HEK293 (cell line): ENCODE measurements around the gene KRT5.

ENCODE experiments used
- ZNF792 ChIP-seq: fragments of 450-650 bp; formaldehyde crosslinking; IDR thresholded peaks from 2 replicates; pipeline ENCODE4 v1.5.1; 2016; ENCODE audit warnings: missing biosample characterization, missing genetic modification characterization
- TF ChIP-seq, protein P1 (sequence below): fragments of 450-650 bp; formaldehyde crosslinking; IDR thresholded peaks from 2 replicates; pipeline ENCODE4 v1.5.1; 2016; ENCODE audit warnings: missing biosample characterization, missing genetic modification characterization

DNA sequence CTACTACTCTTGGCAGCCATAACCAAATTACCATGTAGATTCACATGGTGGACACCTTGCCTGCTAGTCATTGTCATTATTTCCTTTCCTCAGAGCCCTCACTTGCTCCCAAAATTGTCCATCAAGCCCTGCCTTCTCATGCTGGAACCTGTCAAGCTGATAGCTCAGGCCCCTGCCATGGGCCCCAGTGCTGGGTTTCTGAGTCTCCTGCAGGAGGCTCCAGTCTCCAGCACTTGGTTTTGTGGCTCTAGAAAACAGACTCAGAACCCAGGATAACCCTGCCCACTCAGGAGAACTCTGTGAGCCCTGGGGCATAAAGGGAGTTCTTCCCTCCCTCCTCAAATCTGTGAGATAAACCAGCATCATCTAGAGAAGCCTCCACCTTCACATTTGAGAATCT lies 22.0 kb upstream of the KRT5 start:
- TF ChIP-seq, protein P1, sequence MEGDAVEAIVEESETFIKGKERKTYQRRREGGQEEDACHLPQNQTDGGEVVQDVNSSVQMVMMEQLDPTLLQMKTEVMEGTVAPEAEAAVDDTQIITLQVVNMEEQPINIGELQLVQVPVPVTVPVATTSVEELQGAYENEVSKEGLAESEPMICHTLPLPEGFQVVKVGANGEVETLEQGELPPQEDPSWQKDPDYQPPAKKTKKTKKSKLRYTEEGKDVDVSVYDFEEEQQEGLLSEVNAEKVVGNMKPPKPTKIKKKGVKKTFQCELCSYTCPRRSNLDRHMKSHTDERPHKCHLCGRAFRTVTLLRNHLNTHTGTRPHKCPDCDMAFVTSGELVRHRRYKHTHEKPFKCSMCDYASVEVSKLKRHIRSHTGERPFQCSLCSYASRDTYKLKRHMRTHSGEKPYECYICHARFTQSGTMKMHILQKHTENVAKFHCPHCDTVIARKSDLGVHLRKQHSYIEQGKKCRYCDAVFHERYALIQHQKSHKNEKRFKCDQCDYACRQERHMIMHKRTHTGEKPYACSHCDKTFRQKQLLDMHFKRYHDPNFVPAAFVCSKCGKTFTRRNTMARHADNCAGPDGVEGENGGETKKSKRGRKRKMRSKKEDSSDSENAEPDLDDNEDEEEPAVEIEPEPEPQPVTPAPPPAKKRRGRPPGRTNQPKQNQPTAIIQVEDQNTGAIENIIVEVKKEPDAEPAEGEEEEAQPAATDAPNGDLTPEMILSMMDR (tag by site-specific recombination), result no peak
- TF ChIP-seq ZNF792 (tag by site-specific recombination), result no peak
